Activated CD8-positive, alpha-beta T cell treated with anti-CD3 and anti-CD28 coated beads, Interleukin-2, amount 10 ng/mL, durations not matched to agents 7 days and 5 days (primary cell): Measurements from ENCODE around the gene PSMB8. TPM values are rescaled to one million over a fixed set of nuclear protein-coding genes. Genes with fewer than 3 reads are reported as not detected.
"Not testable (repeated sequence)": the region's sequence is repeated elsewhere in the genome, so short reads cannot be mapped to it uniquely, and the experiment has no call there.

Experiments used
- ATAC-seq: fragments of 150-1000 bp; cut with Tn5 transposase; one replicate; pipeline ENCODE4 v1.10.0; 2021; ENCODE audit warnings: moderate library complexity
- CTCF ChIA-PET: fragments of 350-600 bp; sonication (Branson Sonifier 250); formaldehyde crosslinking; loops from one replicate; lab custom pipeline; 2021; ENCODE audit warnings: antibody characterized with exemption; lab: Charles Lee
- POLR2A ChIA-PET: fragments of 350-600 bp; sonication (Branson Sonifier 250); formaldehyde crosslinking; loops from one replicate; lab custom pipeline; 2021; ENCODE audit warnings: antibody characterized with exemption; lab: Charles Lee
- DNase-seq: peaks from one replicate; pipeline ENCODE4 v3.0.0-alpha.2; 2020
- H3K27ac Mint-ChIP-seq: one replicate; pipeline ENCODE4 v1.8.0; 2021; ENCODE audit warnings: mild to moderate bottlenecking, mixed read lengths
- H3K27me3 Mint-ChIP-seq: one replicate; pipeline ENCODE4 v1.8.0; 2021; ENCODE audit warnings: low read depth, mixed read lengths
- H3K36me3 Mint-ChIP-seq: one replicate; pipeline ENCODE4 v1.8.0; 2021; ENCODE audit warnings: low read depth, mixed read lengths
- H3K4me1 Mint-ChIP-seq: one replicate; pipeline ENCODE4 v1.8.0; 2021; ENCODE audit warnings: low read depth, mixed read lengths
- H3K4me3 Mint-ChIP-seq: one replicate; pipeline ENCODE4 v1.8.0; 2021; ENCODE audit warnings: mild to moderate bottlenecking, mixed read lengths
- H3K9me3 Mint-ChIP-seq: one replicate; pipeline ENCODE4 v1.8.0; 2022; ENCODE audit warnings: mixed read lengths; ENCODE audit not compliant: insufficient read depth
- total RNA-seq, 2 experiments: library from RNA; stranded (reverse); gene quantifications; one replicate each; pipeline ENCODE4 v1.2.3, GENCODE V29; 2021

The PSMB8 gene
- total RNA-seq, 2 experiments from 2014 or later, result 385 to 397 TPM

GRCh38 chr6:32825966-32826365 lies 17.9 kb downstream of the PSMB8 start:
- POLR2A ChIA-PET, result interaction anchor here (0.7 to 1.0 kb wide), 3 partner anchors 9 to 27 kb away, joined by 3 read pairs; partner anchors contain the start of genes TAP1 and TAP2
- H3K36me3 Mint-ChIP-seq, result peaks cover 37% of the 10 kb centered on the region
- no peak for DNase-seq
- no peaks in the 10 kb centered on the region for H3K27me3 Mint-ChIP-seq
- peaks cover 15% of the 10 kb centered on the region for H3K4me1 Mint-ChIP-seq
- H3K4me3 Mint-ChIP-seq, result no peak overlapping the region
- H3K27ac Mint-ChIP-seq, result no peak overlapping the region
- CTCF ChIA-PET, result interaction anchor here (1.1 to 8.4 kb wide), 7 partner anchors 12 to 158 kb away, joined by 3 to 62 read pairs (median 6); partner anchors contain the start of genes PSMB9, TAP1 and TAP2
- no peak for ATAC-seq
- H3K9me3 Mint-ChIP-seq, result no peaks in the 10 kb centered on the region

GRCh38 chr6:32819729-32820128 lies 24.1 kb downstream of the PSMB8 start:
- peaks cover 23% of the 10 kb centered on the region for H3K36me3 Mint-ChIP-seq
- ChIA-PET POLR2A (interaction anchor here (0.7 to 1.3 kb wide), 3 partner anchors 20 to 134 kb away, joined by 3 to 5 read pairs (median 3); no protein-coding TSS in a partner anchor), CTCF (interaction anchor here (1.0 to 1.3 kb wide), 2 partner anchors 12 to 133 kb away, joined by 3 to 4 read pairs; partner anchors contain the start of gene HLA-DMA)
- ATAC-seq, result no peak
- no peaks in the 10 kb centered on the region for H3K27me3 Mint-ChIP-seq
- no peaks in the 10 kb centered on the region for H3K9me3 Mint-ChIP-seq
- DNase-seq, result no peak
- H3K4me1 Mint-ChIP-seq, result peaks cover 16% of the 10 kb centered on the region
- no peak overlapping the region for H3K27ac Mint-ChIP-seq
- no peak overlapping the region for H3K4me3 Mint-ChIP-seq

- ChIA-PET POLR2A (interaction anchor here (1.3 kb wide), 1 partner anchor 19 kb away, joined by 3 read pairs; no protein-coding TSS in a partner anchor), CTCF (no interaction called here)
- H3K4me1 Mint-ChIP-seq, result peaks cover 16% of the 10 kb centered on the region
- peaks cover 29% of the 10 kb centered on the region for H3K36me3 Mint-ChIP-seq
- H3K9me3 Mint-ChIP-seq, result no peaks in the 10 kb centered on the region
- H3K27ac Mint-ChIP-seq, result no peak overlapping the region
- DNase-seq (no peak), ATAC-seq (no peak)
- H3K27me3 Mint-ChIP-seq, result no peaks in the 10 kb centered on the region
- no peak overlapping the region for H3K4me3 Mint-ChIP-seq
These were observed 25.0 kb downstream of the PSMB8 start for GRCh38 chr6:32818867-32819266.

- Mint-ChIP-seq H3K4me1 (peaks cover 16% of the 10 kb centered on the region), H3K27ac (no peak within 1 kb of the TSS), H3K27me3 (no peaks in the 10 kb centered on the region), H3K36me3 (peaks cover 45% of the 10 kb centered on the region), H3K4me3 (no peak within 1 kb of the TSS), H3K9me3 (no peaks in the 10 kb centered on the region)
- DNase-seq (no peak), ATAC-seq (no peak)
- CTCF ChIA-PET, result no interaction called here
- POLR2A ChIA-PET, result no interaction called here
These were observed 27.1 kb downstream of the PSMB8 start, which contains the start of gene HLA-DOB for GRCh38 chr6:32816746-32817204. TSS of gene HLA-DOB (minus strand) at chr6:32817002. CDS start at chr6:32816951, 51 bp downstream.

- Mint-ChIP-seq H3K36me3 (peaks cover 47% of the 10 kb centered on the region), H3K9me3 (no peaks in the 10 kb centered on the region), H3K4me1 (peaks cover 16% of the 10 kb centered on the region), H3K27ac (no peak overlapping the region), H3K4me3 (no peak overlapping the region), H3K27me3 (no peaks in the 10 kb centered on the region)
- no peak for DNase-seq
- CTCF ChIA-PET, result interaction anchor here (1.5 kb wide), 1 partner anchor 22 kb away, joined by 3 read pairs; the partner anchor contains the start of gene TAP2
- no peak for ATAC-seq
- POLR2A ChIA-PET, result no interaction called here
These were observed 27.9 kb downstream of the PSMB8 start for GRCh38 chr6:32815996-32816395.

GRCh38 chr6:32815115-32815514 lies 28.7 kb downstream of the PSMB8 start:
- ChIA-PET POLR2A (interaction anchor here (1.1 kb wide), 1 partner anchor 29 kb away, joined by 3 read pairs; the partner anchor contains the start of gene PSMB8), CTCF (interaction anchor here (0.8 to 1.5 kb wide), 2 partner anchors 23 to 53 kb away, joined by 3 to 4 read pairs; partner anchors contain the start of gene TAP2)
- H3K36me3 Mint-ChIP-seq, result peaks cover 49% of the 10 kb centered on the region
- peaks cover 16% of the 10 kb centered on the region for H3K4me1 Mint-ChIP-seq
- no peak overlapping the region for H3K27ac Mint-ChIP-seq
- H3K27me3 Mint-ChIP-seq, result no peaks in the 10 kb centered on the region
- H3K9me3 Mint-ChIP-seq, result no peaks in the 10 kb centered on the region
- DNase-seq, result no peak
- H3K4me3 Mint-ChIP-seq, result no peak overlapping the region
- ATAC-seq, result no peak

GRCh38 chr6:32814145-32814544 lies 29.7 kb downstream of the PSMB8 start:
- DNase-seq (no peak), ATAC-seq (no peak)
- no peaks in the 10 kb centered on the region for H3K27me3 Mint-ChIP-seq
- ChIA-PET POLR2A (interaction anchor here (1.1 kb wide), 1 partner anchor 30 kb away, joined by 3 read pairs; the partner anchor contains the start of gene PSMB8), CTCF (interaction anchor here (0.9 to 1.4 kb wide), 2 partner anchors 14 to 24 kb away, joined by 3 to 4 read pairs; partner anchors contain the start of gene TAP2)
- no peak overlapping the region for H3K4me3 Mint-ChIP-seq
- peaks cover 16% of the 10 kb centered on the region for H3K4me1 Mint-ChIP-seq
- peaks cover 44% of the 10 kb centered on the region for H3K36me3 Mint-ChIP-seq
- H3K27ac Mint-ChIP-seq, result no peak overlapping the region
- H3K9me3 Mint-ChIP-seq, result no peaks in the 10 kb centered on the region

GRCh38 chr6:32809171-32809570 lies 34.7 kb downstream of the PSMB8 start:
- H3K36me3 Mint-ChIP-seq, result peaks cover 27% of the 10 kb centered on the region
- H3K27ac Mint-ChIP-seq, result no peak overlapping the region
- H3K4me1 Mint-ChIP-seq, result peaks cover 12% of the 10 kb centered on the region
- H3K27me3 Mint-ChIP-seq, result peaks cover 23% of the 10 kb centered on the region
- no peak for ATAC-seq
- H3K4me3 Mint-ChIP-seq, result no peak overlapping the region
- ChIA-PET POLR2A (interaction anchor here (1.2 kb wide), 1 partner anchor 13 kb away, joined by 3 read pairs; no protein-coding TSS in a partner anchor), CTCF (interaction anchor here (0.6 to 2.5 kb wide), 8 partner anchors 10 to 376 kb away, joined by 3 to 10 read pairs (median 3); partner anchors contain the start of genes TAP1 and TAP2)
- no peaks in the 10 kb centered on the region for H3K9me3 Mint-ChIP-seq
- DNase-seq, result no peak

GRCh38 chr6:32807020-32807580 lies 36.7 kb downstream of the PSMB8 start:
- H3K4me3 Mint-ChIP-seq, result no peak overlapping the region
- ATAC-seq, result no peak
- no peak for DNase-seq
- ChIA-PET CTCF (interaction anchor here (0.9 to 2.2 kb wide), 4 partner anchors 8 to 61 kb away, joined by 3 to 10 read pairs (median 4); partner anchors contain the start of gene TAP2), POLR2A (interaction anchor here (1.7 kb wide), 1 partner anchor 31 kb away, joined by 3 read pairs; the partner anchor contains the start of gene TAP2)
- no peak overlapping the region for H3K27ac Mint-ChIP-seq
- peaks cover 12% of the 10 kb centered on the region for H3K4me1 Mint-ChIP-seq
- no peaks in the 10 kb centered on the region for H3K9me3 Mint-ChIP-seq
- H3K27me3 Mint-ChIP-seq, result peaks cover 40% of the 10 kb centered on the region
- H3K36me3 Mint-ChIP-seq, result peaks cover 10% of the 10 kb centered on the region

- POLR2A ChIA-PET, result interaction anchor here (1.7 kb wide), 1 partner anchor 33 kb away, joined by 3 read pairs; the partner anchor contains the start of gene TAP2
- ATAC-seq, result not testable (repeated sequence)
- H3K4me1 Mint-ChIP-seq, result peaks cover 12% of the 10 kb centered on the region
These were observed 38.4 kb downstream of the PSMB8 start for GRCh38 chr6:32805404-32805803.

GRCh38 chr6:32803416-32803815 lies 40.4 kb downstream of the PSMB8 start:
- ChIA-PET CTCF (interaction anchor here (1.0 to 1.4 kb wide), 2 partner anchors 65 to 181 kb away, joined by 3 read pairs; no protein-coding TSS in a partner anchor), POLR2A (no interaction called here)
- Mint-ChIP-seq H3K27me3 (peaks cover 65% of the 10 kb centered on the region), H3K36me3 (peaks cover 5% of the 10 kb centered on the region), H3K27ac (no peak overlapping the region), H3K9me3 (peaks cover 5% of the 10 kb centered on the region), H3K4me1 (peaks cover 12% of the 10 kb centered on the region), H3K4me3 (no peak overlapping the region)
- no peak for DNase-seq
- ATAC-seq, result no peak

More at GRCh38 chr6:32805404-32805803, 38.4 kb downstream of the PSMB8 start:
- not testable (repeated sequence) for H3K36me3 Mint-ChIP-seq, DNase-seq, H3K9me3 Mint-ChIP-seq, H3K4me3 Mint-ChIP-seq, H3K27ac Mint-ChIP-seq
- CTCF ChIA-PET, result interaction anchor here (1.3 to 1.5 kb wide), 2 partner anchors 63 to 64 kb away, joined by 4 to 5 read pairs; no protein-coding TSS in a partner anchor
- H3K27me3 Mint-ChIP-seq, result peaks cover 50% of the 10 kb centered on the region
